MM.1S (cell line): ENCODE measurements around the gene LCN12.

Source experiments
- CTCF ChIP-seq: fragments of 300-600 bp; sonication (generic); IDR thresholded peaks from 2 replicates; pipeline ENCODE4 v1.5.1; 2016; ENCODE audit warnings: antibody characterized with exemption, low read length, mixed read lengths
- EZH2 ChIP-seq: fragments of 300-600 bp; sonication (generic); optimal IDR thresholded peaks from 2 replicates; pipeline ENCODE3; 2017; ENCODE audit warnings: low read depth, mild to moderate bottlenecking, antibody characterized with exemption, low read length, mixed read lengths
- EZH2phosphoT487 ChIP-seq: fragments of 300-600 bp; sonication (generic); IDR thresholded peaks from 2 replicates; pipeline ENCODE4 v1.6.1; 2018; ENCODE audit warnings: antibody characterized with exemption, low read length

GRCh38 chr9:136946228-136947027 is 5.6 kb upstream of the LCN12 start:
- TF ChIP-seq EZH2phosphoT487 (no peak), CTCF (no peak), EZH2 (no peak)
